PC-9 (cell line): ENCODE measurements around the gene BRI3. TPM values are rescaled to one million over a fixed set of nuclear protein-coding genes. Genes with fewer than 3 reads are reported as not detected.

Experiments
- BruUV-seq: library from RNA; stranded (reverse); fragments of 400-500 nt; replicated peaks from 2 replicates; lab custom pipeline; 2021; lab: Mats Ljungman, UMichigan
- CTCF ChIA-PET: fragments of 300-600 bp; sonication (Branson Sonifier 250); formaldehyde crosslinking; loops from one replicate; lab custom pipeline; 2022; ENCODE audit warnings: antibody characterized with exemption; lab: Charles Lee
- POLR2A ChIA-PET: fragments of 300-600 bp; sonication (Branson Sonifier 250); formaldehyde crosslinking; loops from one replicate; lab custom pipeline; 2022; ENCODE audit warnings: antibody characterized with exemption; ENCODE audit not compliant: unreplicated experiment; lab: Charles Lee
- DNase-seq, 2 experiments: peaks; one replicate each; pipeline versions ENCODE4 v3.0.0 to v3.0.0-alpha.2; 2015 to 2022; ENCODE audit warnings: mixed read lengths in 1 of 2
- H2AFZ ChIP-seq: fragments of 200-600 bp; sonication (generic); 2 replicates; pipeline ENCODE4 v1.8.1; 2017; ENCODE audit warnings: antibody characterized with exemption
- H3F3A ChIP-seq: fragments of 200-600 bp; sonication (generic); 2 replicates; pipeline ENCODE4 v1.8.1; 2017; ENCODE audit warnings: antibody characterized with exemption, mild to moderate bottlenecking, low read depth; ENCODE audit not compliant: insufficient read depth
- H3K27ac ChIP-seq: fragments of 200-600 bp; sonication (generic); 2 replicates; pipeline ENCODE4 v1.6.1; 2016; ENCODE audit warnings: mixed run types
- H3K27me3 ChIP-seq: fragments of 200-600 bp; sonication (generic); 2 replicates; pipeline ENCODE4 v1.6.1; 2016; ENCODE audit warnings: low read depth, mixed run types; ENCODE audit not compliant: insufficient read depth
- H3K36me3 ChIP-seq: fragments of 200-600 bp; sonication (generic); 2 replicates; pipeline ENCODE4 v1.6.1; 2016; ENCODE audit warnings: low read depth, mixed run types
- H3K4me1 ChIP-seq: fragments of 200-600 bp; sonication (generic); replicated peaks from 2 replicates; pipeline ENCODE4 v1.6.1; 2016; ENCODE audit warnings: mixed run types; ENCODE audit not compliant: insufficient read depth
- H3K4me2 ChIP-seq: fragments of 200-600 bp; sonication (generic); 2 replicates; pipeline ENCODE4 v1.6.1; 2017; ENCODE audit warnings: mixed run types
- H3K4me3 ChIP-seq: fragments of 200-600 bp; sonication (generic); 2 replicates; pipeline ENCODE4 v1.6.1; 2016; ENCODE audit warnings: mixed run types
- H3K79me2 ChIP-seq: fragments of 200-600 bp; sonication (generic); 2 replicates; pipeline ENCODE4 v1.6.1; 2017; ENCODE audit warnings: low read depth, mixed run types
- H3K9me2 ChIP-seq: fragments of 200-600 bp; sonication (generic); 2 replicates; pipeline ENCODE4 v1.8.1; 2017; ENCODE audit warnings: mild to moderate bottlenecking; ENCODE audit not compliant: insufficient read depth
- H3K9me3 ChIP-seq: fragments of 200-600 bp; sonication (generic); 2 replicates; pipeline ENCODE4 v1.8.1; 2016; ENCODE audit warnings: low read depth; ENCODE audit not compliant: insufficient read depth
- H4K20me1 ChIP-seq: fragments of 200-600 bp; sonication (generic); 2 replicates; pipeline ENCODE4 v1.8.1; 2017; ENCODE audit not compliant: insufficient read depth
- EZH2 ChIP-seq: fragments of 200-600 bp; sonication (generic); IDR thresholded peaks from 2 replicates; pipeline ENCODE4 v1.8.0; 2017; ENCODE audit warnings: antibody characterized with exemption, low read depth
- intact Hi-C: fragments of 100-400 bp; cut with micrococcal nuclease; formaldehyde crosslinking; loops from one replicate; pipeline ENCODE4 v1.10.0; 2022; ENCODE audit not compliant: unreplicated experiment
- total RNA-seq: library from RNA; stranded (reverse); gene quantifications from 2 replicates; pipeline ENCODE4 v1.2.3, GENCODE V29; 2021
- TF ChIP-seq, protein P1 (sequence below): fragments of 200-600 bp; sonication (generic); conservative IDR thresholded peaks from 2 replicates; pipeline ENCODE4 v1.6.1; 2017; ENCODE audit warnings: mixed run types, antibody characterized with exemption, mild to moderate bottlenecking, moderate library complexity

The BRI3 gene
- total RNA-seq, 1 experiment from 2014 or later = 255 TPM

DNA sequence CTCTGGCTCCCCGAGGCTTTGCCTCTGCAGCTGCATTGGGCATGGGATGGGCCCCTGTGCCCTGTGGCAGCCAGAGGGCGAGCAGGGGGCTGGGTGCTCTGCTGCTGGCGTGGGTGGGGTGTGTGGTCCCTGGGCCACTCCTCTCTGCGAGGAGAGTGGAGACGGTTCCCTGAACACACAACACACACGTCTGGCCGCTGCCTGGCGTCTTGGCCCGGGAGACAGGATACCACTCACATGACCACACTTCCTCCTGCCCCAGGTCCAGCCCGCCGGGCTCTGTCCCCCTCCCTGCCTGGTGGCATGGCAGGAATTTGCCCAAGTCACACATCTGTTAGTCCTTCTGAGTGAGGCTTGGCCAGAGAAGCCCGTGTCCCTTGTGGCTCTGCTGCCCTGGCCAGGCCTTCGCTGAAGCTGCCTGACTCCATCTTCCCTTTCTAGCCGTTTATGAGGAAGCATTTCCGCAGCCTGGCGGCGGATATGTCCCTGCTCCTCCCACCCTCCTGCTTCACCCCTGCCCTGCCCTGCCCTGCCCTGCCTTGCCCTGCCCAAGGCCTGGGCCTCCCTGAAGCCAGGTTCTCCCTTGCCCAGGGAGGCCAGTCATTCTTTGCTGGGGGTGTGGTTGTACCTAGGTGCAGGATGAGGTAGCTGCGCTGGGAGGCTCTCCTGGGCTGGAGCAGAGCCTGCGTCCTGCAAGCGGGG lies 3.0 kb downstream of the BRI3 start:
- DNase-seq = peak; percentile 89 to 92
- Histone ChIP-seq H3K9me2 (no peaks in the 10 kb centered on the region), H4K20me1 (peaks cover 16% of the 10 kb centered on the region), H2AFZ (no peak overlapping the region), H3K4me2 (peak overlapping the region; percentile 98), H3F3A (peaks cover 58% of the 10 kb centered on the region; the same call in 1 of the 2 replicates), H3K79me2 (peaks cover 78% of the 10 kb centered on the region), H3K4me1 (peaks cover 61% of the 10 kb centered on the region), H3K27me3 (no peaks in the 10 kb centered on the region), H3K27ac (peak overlapping the region; percentile 97), H3K36me3 (peaks cover 14% of the 10 kb centered on the region; the same call in 1 of the 2 replicates), H3K9me3 (no peaks in the 10 kb centered on the region), H3K4me3 (peak overlapping the region; percentile 87; the same call in 1 of the 2 replicates)
- TF ChIP-seq, protein P1, sequence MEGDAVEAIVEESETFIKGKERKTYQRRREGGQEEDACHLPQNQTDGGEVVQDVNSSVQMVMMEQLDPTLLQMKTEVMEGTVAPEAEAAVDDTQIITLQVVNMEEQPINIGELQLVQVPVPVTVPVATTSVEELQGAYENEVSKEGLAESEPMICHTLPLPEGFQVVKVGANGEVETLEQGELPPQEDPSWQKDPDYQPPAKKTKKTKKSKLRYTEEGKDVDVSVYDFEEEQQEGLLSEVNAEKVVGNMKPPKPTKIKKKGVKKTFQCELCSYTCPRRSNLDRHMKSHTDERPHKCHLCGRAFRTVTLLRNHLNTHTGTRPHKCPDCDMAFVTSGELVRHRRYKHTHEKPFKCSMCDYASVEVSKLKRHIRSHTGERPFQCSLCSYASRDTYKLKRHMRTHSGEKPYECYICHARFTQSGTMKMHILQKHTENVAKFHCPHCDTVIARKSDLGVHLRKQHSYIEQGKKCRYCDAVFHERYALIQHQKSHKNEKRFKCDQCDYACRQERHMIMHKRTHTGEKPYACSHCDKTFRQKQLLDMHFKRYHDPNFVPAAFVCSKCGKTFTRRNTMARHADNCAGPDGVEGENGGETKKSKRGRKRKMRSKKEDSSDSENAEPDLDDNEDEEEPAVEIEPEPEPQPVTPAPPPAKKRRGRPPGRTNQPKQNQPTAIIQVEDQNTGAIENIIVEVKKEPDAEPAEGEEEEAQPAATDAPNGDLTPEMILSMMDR = no peak
- TF ChIP-seq EZH2 = no peak
- no TSS peak for BruUV-seq
- ChIA-PET POLR2A (interaction anchor here (0.6 kb wide), 1 partner anchor 134 kb away, joined by 5 read pairs; no protein-coding TSS in a partner anchor), CTCF (interaction anchor here (0.5 kb wide), 1 partner anchor 34 kb away, joined by 11 read pairs; no protein-coding TSS in a partner anchor)
- intact Hi-C loops = loop anchor here (1.0 to 10.0 kb wide), 5 partner anchors 33 to 583 kb away; no protein-coding TSS in a partner anchor

DNA sequence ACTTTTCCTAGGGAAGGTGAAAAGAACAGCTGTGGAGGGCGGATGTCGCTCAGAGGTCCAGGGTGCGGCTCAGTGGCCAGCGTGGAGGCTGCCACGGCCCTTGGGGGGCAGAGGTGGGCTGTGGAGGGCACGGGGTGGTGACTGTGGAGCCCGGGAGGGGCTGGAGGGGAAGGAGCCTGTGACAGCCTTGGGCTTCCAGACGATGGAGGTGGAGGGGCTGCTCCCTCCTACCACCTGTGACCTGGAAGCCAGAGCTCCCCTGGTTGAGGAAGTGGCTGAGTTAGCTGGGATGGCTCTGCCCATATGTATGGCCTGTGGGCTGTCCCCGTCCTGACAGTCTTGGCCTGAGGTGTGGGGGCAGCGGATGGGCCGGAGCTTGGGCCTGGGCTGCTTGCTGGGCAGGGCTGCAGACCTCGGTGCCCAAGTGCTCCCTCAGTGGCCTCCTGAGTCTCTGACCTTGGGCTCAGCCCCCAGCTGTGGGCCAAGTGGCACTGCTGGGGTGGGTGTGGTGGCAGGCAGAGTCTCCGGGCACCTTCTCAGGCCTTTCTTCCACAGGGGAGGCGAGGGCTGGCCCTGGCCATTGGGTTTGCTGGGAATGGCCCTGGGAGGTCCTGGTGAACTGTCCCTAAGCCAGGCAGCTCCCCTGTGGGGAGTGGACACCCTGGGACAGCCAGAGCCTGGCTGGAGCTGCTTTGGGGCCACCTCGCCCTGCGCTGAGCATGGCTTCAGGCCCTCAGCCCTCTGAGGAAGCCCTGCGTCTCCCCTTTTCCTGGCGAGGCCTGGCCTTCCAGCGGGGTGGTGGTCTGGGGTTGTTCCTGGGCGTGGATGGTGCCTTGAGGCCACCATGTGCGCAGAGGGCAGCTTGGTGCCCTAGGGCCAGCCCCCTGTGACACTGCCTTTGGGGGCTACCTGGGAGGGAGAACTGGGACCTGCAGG lies 3.9 kb downstream of the BRI3 start:
- POLR2A ChIA-PET = interaction anchor here (0.6 to 1.1 kb wide), 4 partner anchors 116 to 152 kb away, joined by 4 to 5 read pairs (median 5); partner anchors contain the start of gene BAIAP2L1
- H3F3A ChIP-seq = peaks cover 64% of the 10 kb centered on the region; the same call in 1 of the 2 replicates
- no peaks in the 10 kb centered on the region for H3K9me2 ChIP-seq
- H3K27me3 ChIP-seq = no peaks in the 10 kb centered on the region
- H4K20me1 ChIP-seq = peaks cover 22% of the 10 kb centered on the region
- no peaks in the 10 kb centered on the region for H3K9me3 ChIP-seq
- TSS peak; percentile 29 for BruUV-seq
- DNase-seq = no peak
- H2AFZ ChIP-seq = no peak overlapping the region
- H3K4me2 ChIP-seq = peak overlapping the region; percentile 98
- H3K27ac ChIP-seq = peak overlapping the region; percentile 97
- peaks cover 84% of the 10 kb centered on the region for H3K79me2 ChIP-seq
- CTCF ChIA-PET = interaction anchor here (0.5 kb wide), 1 partner anchor 35 kb away, joined by 11 read pairs; no protein-coding TSS in a partner anchor
- TF ChIP-seq EZH2 = no peak
- TF ChIP-seq, protein P1 = no peak
- peaks cover 14% of the 10 kb centered on the region; the same call in 1 of the 2 replicates for H3K36me3 ChIP-seq
- peaks cover 59% of the 10 kb centered on the region for H3K4me1 ChIP-seq
- H3K4me3 ChIP-seq = peak overlapping the region; percentile 87; the same call in 1 of the 2 replicates
- intact Hi-C loops = loop anchor here (2.0 to 10.0 kb wide), 3 partner anchors 75 to 559 kb away; partner anchors contain the start of gene BAIAP2L1
